Daoy (cell line): ENCODE measurements around the gene ZRSR2. TPM values are rescaled to one million over a fixed set of nuclear protein-coding genes. Genes with fewer than 3 reads are reported as not detected.
"Not testable (repeated sequence)": the region's sequence is repeated elsewhere in the genome, so short reads cannot be mapped to it uniquely, and the experiment has no call there.

Experiments
- DNase-seq: peaks from one replicate; pipeline ENCODE4 v3.0.0-alpha.2; 2015; ENCODE audit warnings: low read depth
- total RNA-seq: library from RNA; depleted of rRNA; stranded (reverse); fragments of >200 nt; shearing (Covaris generic); gene quantifications from 2 replicates; pipeline ENCODE4 v1.2.3, GENCODE V29; 2014

Gene ZRSR2
- total RNA-seq, 1 experiment from 2014 or later = 3.1 TPM

DNA sequence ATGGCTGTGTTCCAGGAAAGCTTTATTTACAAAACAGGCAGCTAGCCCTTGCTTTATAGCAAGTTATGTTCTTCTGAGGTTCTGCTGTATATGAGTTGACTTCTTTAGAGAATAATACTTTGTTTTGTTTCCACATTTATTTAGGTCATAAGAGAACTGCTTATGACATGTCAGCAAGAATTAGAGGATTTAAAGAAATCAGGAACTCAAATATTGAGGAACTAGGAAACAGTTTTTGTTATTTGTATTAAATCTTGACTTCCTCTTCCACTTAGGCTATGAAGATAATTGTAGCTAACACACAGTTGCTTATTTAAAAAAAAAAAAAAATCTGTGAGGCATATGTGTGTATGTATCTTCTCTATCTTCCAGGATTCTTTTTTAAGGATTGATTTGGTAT is 14.3 kb downstream of the ZRSR2 start:
- no peak for DNase-seq

DNA sequence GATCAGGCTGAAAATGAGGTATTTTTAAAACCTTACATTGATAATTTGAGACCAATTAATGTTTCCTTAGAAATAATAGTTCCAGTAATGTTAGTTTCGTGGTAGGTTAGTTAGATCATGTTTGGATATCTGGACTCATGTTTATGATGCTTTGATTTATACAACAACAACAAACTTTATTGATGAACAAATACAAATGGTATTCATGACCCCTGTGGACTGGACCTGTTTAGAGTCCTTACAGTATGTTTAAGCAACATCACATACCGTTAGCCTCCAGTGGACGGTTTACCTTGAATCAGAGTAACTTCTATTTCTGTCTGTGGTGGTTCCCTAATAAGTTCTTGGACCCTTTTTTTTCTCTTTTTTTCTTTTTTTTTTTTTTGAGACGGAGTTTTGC is 18.0 kb downstream of the ZRSR2 start:
- no peak for DNase-seq

DNA sequence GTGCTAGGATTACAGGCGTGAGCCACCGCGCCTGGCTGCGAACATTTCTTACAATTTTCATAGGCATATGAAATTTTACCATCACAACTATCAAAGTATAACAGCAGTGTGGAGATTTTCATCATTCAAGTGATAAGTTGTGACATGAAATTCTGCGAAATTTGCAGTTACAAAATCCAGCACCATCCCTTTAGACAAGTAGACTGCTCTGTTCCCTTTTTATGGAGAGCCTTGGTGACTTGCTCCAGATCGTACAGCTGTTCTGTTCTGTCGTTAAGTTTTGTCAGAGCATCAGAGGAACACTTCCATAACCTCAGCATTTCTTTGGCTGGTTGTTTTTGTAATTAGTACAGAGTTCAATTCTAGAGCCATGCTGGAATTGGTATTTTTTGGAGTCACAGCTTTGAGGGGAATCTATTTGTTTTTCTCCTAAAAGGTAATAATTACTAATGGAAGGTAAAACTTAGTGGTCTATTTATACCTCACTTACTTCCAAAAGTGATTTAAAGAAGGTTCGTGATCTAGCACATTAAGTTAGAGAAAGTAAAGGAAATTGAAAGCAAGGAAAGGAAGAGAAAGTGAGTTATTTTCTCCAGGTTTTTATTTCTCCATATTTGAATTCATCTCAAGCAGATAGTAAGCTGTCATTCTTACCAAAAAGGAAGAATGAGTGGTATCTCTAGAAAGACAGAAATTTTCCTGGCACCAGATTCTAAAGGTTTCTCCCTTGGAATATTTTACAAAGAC is 22.1 kb downstream of the ZRSR2 start:
- no peak for DNase-seq

DNA sequence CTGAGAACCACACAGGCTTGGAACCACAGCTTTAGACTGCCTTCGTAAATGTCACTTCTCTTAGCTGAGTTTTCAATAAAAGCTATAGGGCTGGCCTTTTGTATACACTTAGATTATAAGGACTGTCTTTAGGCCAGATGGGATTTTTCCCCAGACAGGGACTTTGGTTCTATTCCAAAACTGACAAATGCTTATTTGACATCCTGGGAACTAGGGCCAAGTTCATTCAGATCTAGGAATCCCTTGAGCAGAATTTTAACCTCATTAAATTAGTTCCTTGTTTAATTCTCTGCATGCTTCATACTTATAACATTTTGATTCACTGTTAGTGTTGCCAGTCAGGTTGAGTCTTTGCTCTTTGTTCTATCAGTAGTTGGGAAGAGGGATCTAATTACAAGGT is 23.1 kb downstream of the ZRSR2 start:
- DNase-seq = no peak

DNA sequence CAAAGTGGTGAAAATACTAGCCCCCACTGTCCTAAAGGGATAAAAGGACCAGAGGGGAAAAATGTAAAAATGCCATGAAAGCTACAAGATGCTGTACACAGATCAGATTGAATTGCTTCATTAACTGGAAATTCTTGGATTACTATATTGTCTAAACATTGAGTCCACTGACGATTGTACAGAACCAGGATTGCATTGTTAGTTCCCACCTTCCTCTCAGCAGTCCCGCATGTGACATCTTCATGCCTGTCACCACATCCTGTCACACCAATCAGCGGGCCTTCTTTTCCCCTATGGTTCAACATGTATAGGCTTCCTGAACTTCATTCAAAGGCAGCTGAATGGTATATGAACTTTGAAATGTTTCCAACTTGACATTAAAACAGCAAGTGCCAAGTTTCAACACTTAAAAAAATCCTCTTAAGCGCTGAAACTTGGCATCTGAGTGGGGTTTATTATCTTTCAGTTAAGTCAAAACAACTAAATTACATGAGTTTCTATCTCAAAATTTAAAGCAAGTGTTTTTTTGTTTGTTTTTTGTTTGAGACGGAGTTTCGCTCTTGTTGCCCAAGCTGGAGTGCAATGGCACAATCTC is 24.6 kb downstream of the ZRSR2 start:
- no peak for DNase-seq

DNA sequence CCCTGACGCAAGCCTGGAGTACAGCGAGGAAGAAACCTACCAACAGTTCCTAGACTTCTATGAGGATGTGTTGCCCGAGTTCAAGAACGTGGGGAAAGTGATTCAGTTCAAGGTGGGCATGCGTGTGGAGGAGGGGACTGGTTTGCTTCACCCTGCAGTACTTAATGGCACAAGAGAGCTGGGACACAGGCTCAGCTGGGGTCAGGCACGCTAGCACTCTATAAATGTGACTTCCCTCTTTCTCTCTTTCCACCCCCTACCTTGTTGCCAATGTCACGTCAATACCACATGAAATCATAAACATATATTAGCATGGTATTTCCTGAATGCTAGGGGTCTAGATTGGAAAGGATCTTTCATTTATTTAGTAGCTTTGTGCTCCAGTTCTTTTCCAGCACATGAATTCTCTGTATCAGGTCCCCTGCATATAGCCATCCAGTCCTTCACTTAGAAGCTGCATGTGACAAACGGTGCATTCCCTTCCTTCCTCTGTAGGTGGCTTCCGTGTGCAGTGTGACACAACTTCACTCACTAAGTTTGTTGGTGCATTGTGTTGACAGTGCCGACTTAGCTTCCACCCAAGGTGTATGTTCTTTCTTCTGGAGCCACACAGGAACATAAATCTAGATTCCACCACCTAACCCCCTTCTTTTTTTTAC is 25.6 kb downstream of the ZRSR2 start:
- no peak for DNase-seq

DNA sequence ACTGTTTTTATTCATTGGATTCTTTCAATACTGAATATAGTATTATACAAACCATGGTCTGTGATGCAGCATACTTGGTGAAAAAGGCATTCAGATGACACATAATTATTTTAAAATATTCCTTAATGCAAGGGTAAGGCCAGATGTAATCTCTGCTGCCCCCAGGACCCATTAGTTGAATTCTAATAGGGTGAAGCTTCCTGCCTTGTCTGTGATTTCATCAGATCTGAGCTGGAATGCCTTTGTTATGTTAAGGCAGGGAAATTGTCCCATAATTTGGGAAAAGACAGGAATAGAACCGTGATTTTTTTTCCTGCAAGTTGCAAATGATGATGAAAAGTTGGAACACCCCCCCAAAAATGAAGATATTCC is 26.1 kb downstream of the ZRSR2 start:
- no peak for DNase-seq

DNA sequence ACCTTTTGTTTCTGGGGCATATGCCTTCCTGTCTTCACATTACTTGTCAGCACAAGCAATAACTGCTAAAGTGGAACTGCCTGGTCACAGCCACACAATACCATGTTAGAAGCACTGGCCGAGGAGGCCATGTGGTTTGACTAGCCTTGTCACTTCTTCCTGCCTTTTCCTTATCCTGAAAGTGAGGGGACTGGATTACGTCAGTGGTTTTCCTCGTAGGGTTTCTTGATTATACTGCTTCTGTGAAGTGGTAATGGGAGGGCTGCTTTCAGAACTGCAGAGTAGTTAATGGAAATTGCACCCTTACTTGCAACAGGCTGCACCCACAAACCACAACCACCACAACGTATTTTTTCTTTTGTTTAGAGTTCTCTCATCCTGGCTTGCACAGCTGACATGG is 26.6 kb downstream of the ZRSR2 start:
- DNase-seq = no peak

DNA sequence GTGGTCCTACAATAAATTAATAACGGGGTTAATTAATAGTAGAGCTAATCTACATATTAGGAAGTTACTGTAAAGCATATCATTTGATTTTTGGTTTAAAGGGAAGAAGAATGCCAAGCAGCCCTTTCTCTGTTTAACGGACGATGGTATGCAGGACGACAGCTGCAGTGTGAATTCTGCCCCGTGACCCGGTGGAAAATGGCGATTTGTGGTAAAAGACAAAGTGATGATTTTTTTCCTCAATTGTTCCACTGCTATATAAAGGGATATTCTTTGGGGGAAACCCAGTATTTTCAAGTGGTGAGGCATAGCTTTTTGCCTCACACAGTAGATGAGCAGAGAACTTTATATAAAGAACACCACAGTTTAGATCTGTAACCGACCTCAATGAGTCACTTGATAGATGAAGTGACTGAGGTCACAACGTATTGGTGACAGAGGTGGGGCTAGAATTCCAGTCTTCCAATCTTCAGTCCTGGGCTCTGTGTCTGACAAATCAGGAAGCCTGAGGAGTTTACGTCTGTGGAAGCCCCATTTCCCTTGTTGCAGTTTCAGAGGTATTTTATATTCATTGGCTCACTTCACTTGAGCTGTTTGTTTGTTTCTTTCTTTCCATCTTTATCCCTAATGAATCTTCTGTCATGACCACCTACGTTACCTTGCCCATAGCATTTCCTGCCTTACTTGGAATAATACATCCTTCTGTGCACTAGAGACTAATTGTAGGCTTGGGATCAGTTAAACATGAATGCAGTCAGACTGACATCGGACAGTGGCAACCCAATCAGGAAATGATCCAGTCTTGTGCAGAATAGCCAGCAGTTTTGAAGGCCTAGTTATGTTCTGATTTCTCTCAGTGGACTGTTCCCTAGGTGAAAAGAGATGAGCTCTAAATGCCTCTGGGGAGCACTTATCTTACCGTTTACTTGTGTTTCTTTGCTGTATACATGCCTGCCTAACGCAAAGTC is 30.1 kb downstream of the ZRSR2 start:
- no peak for DNase-seq

DNA sequence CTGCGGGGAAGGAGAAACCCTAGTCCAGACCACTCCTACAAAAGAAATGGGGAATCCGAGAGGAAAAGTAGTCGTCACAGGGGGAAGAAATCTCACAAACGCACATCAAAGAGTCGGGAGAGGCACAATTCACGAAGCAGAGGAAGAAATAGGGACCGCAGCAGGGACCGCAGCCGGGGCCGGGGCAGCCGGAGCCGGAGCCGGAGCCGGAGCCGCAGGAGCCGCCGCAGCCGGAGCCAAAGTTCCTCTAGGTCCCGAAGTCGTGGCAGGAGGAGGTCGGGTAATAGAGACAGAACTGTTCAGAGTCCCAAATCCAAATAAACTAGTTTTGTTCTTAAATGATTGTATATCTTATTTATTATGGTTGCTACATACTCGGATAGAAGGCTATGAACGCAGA is 32.6 kb downstream of the ZRSR2 start:
- no peak for DNase-seq

DNA sequence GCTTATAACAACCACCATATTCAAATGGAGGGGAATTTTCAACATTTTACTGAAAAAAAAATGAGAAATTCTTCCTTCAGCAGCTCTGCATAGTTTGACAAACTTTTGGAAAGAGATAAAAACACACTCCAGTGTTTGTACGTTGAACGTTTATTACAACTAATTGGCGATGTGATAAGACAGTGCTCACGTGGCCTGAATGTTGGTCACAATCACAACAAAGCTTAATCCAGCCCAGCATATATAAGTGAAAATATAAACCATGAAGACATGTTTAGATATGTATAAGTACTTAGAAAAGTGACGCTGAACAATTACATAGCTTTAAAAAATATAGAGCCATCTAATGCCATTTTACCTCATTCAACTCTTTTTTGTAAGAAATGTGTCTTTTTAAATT is 35.7 kb downstream of the ZRSR2 start:
- DNase-seq = no peak

DNA sequence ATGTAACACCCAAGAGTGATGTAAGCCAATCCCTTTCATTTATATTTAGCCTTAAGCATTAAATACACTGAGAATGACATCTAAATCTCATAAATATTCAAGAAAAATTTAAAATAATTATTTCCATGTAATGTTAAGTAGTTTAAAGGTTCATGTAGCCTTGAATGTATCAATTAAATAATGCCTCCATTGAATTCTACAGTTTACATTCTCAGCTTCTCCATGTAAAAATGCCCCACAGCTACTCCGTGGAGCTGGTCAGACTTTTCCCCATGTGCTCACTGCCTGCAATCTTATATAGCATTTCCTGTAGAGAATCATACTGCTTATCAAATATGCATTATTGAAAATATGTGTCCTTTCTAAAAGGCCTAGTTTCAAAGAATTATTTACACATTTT is 38.9 kb downstream of the ZRSR2 start:
- DNase-seq = no peak

DNA sequence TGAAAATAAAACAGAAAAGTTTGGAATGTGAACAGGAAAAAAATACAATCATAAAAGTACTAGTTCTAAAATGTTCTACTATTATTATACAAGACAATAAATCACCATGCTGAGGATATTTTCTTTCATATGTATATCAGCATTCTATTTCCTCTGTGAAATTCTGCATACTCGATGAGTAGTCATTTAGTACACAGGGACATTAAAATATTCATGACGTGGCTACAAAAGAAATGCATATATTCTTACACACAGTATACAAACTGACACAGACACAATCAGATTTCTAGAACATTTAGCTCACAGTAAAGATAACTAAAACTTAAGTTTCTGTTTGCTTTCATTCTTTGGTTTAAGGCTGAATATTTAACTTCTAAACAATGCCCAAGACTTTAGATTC is 41.1 kb downstream of the ZRSR2 start:
- not testable (repeated sequence) for DNase-seq

DNA sequence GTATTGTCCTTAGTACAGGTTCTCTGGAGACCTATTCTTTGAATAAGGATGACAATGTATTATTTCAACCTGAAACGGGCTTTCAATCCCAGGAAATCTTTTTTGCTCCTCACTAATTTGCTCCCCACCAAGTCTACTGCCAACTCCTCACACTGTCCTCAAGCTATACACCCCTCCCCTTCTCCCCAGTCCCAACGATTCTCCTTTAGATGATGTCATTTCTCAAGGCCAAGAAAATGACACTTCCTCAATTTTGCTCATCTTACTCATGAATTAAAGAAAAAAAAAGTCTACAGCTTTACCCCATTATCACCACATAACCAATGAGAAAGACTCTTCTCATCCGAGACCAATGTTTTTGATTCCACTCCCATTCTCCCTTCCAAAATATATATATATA is 43.8 kb downstream of the ZRSR2 start:
- no peak for DNase-seq

DNA sequence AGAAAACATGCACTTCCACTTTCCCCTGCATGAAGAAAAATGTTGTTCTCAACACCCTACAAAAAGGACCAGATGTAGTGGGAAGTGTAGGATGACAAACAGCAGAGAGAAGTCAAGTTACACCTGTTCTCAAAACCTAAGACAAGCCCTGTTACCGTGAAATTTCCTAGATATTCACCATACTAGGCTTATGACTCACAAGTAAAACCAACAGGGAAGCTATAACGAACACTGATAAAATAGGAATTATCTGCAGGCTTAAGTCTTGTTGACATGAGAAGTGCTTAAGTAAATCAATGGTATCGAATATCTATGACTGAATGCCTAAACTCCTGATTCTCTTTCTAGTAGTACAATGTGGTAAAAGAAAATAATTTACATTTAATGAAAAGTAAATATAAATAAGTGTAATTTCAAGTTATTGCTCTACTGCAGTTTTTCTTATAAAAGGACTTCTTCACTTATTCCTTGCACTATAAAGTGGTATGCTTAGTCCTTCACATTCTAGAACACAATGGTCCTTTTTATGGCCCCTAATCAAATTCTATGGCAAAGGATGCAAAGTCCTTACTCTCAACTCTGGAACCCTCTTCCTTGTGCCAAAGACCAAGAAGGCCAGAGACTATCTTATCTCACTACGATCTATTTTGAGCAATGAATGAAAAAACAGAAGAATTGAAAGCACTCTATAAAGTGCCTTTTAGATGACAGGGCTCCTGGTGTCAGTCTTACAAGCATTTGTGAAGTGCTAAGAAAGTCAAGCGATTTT is 44.7 kb downstream of the ZRSR2 start:
- DNase-seq = no peak

DNA sequence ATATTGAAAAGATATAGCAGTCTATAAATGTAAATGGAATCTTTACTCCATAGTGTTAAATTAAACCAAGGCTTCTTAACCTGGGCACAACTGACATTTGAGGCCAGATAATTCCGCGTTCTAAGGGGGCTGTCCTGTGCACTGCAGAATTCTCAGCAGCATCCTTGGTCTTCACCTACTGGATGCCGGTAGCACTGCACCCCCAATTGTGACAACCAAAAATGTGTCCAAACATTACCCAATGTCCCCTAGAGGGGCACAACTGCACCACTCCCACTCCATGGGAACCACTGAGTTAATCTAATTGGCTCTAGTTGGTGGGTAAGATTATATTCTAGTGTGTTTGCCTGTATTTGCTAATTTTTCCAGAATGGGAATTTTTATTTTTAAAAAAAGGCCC is 47.7 kb downstream of the ZRSR2 start:
- DNase-seq = no peak

DNA sequence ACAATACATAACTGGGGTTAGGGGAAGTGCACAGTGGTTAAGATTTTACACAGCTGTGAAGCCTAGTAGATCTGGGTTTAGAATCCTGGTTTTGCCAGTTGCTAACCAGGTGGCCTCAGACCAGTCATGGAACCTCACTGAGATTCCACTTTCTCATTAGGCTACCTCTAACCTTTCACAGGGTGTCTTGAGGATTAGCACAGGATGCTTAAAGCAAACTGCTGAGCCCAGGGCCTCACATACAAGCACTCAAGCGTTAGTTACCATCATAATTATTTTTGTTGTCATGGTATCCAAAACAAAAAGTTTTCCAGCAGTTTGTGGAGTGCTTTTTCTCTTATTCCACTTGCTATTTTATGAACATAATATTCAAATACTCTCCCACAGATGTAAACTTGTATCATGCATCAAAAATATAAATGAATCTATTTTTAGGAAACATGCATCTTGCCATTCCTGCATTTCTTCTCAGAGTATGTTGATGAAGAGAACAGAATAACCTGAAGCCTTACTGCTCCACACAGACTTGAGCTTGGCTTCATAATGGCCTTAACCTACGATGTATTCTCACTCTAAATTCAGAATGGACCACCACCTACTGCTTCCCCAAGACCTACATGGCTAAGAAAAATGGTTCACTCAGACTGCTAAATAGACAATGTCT is 51.7 kb downstream of the ZRSR2 start:
- DNase-seq = no peak

DNA sequence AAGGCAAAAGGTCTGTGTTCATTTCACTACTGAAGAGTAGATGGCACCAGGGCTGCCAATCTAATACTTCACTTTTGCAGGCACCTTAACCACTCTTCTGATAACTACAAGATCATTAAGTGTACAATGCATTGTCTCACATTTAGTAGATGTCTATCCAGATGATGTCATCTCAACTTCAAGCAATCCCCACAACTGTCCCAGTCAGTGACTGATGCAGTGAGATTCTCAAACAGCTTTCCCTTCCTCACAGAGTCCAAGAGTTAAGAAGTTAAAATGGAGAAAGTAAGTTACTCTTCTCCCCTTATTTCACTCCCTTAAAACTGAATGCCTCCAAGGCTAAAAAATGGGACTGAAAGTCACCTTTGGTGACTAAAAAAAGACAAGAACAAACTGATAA is 53.7 kb downstream of the ZRSR2 start:
- no peak for DNase-seq

DNA sequence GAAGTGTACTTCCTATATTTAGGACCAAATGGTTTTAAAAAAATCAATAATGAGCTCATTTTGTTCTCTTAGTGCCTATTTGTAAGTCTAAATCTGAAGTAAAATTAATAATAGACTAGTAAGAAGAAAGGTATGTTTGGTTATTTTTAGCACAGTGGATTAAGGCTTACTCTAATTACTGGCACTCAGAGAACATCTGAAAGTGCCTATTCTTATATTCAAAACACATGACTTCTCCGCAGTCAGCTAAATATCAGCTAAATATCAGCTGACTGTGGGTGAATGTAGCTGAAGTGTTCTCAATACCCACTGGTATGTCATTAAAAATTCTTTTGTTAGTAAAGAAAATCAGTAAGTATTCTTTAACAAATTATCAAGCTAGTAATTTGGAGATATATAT is 58.3 kb downstream of the ZRSR2 start:
- DNase-seq = no peak

DNA sequence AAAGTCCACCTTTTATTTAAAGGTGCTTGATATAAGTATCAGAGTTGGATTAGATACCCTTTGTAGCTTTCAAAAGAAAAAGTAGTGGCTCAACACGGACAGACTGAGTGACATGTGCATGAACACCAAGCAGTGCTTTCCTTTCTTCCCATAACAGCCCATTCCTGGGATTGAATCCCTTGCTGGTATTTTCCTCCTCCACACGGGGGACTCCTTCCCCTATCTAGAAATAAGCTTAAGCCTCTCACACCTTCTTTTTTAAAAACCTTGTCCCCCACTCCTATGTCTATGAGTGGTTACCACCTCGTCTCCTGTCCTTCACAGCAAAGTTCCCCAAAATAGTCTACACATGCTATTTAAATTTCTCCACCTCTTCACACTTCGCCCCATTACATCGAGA is 59.3 kb downstream of the ZRSR2 start:
- peak; percentile 5 for DNase-seq

DNA sequence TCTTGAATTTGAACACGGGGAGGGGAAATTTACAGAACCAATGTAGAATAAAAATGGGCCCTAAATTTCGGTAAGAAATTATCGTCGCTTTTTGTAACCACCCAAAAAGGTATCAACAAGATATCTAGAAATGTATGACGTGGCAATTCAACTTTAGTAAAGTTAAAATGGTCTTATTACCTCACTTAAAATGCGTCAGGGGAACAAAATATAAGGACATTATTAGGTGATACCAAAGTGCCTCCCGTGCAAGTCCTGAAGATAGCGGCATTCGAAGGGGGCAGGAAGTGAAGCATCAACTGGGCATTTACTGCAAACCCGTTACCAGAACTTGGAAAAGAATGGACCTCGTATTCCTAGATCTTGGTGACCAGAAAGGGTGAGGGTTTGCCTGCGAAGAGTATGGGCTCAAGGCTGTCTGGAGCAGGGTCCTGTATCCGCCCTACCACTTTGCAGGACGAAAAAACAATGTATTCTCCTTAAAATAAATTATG is 63.3 kb downstream of the ZRSR2 start:
- DNase-seq = peak; percentile 9
